ENCODE data around the gene HEBP2.

DNA sequence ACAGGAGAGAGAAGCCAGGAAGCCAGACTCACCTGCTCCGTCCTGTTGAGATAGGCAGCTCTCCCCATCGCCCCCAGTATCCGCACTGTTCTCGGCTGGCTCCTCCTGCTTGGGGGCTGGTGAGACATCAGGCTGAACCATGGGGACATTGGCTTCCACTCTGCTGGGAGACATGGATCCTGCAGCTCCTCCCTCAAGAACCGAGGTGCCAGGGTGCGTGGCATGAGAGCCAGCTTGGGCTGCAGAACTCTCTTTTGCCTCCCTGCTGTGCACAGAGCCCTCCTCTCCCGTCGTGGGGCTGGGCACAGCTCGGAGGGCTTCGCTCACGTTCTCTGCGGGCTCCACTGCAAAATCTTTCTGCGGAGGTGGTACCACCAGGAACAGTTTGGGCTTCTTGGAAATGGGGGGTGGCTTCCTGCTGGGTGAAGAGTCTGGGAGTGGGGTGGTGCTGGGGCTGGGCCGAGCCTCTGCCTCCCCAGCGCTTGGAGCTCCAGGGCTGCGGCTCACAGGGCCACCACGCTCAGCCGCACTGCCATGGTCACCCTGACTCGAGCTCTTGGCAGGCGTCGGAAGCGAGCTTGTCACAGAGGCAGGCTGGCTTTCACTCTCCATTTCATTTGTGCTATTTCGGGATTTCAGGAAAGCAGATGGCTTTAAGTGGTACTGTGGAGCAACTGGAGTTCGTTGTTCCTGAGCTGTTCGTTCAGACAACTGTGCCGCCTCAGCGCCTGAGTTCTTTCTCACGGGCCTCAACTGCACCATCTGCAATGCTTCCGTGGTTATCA lies 26.5 kb downstream of the HEBP2 start:
- TF ChIP-seq CTCF (conservative IDR thresholded peaks at IDR 0.05; ENCODE audit: low read length) = no peak
- TF ChIP-seq EZH2phosphoT487 (IDR thresholded peaks at IDR 0.05; ENCODE audit: borderline replicate concordance, low read depth, low read length) = no peak

Data from OCI-LY7 (cell line).